Umbilical cord (tissue), 2 donors: Measurements from ENCODE around the gene CMSS1. TPM values are rescaled to one million over a fixed set of nuclear protein-coding genes. Genes with fewer than 3 reads are reported as not detected.

Source experiments
- DNase-seq: peaks from one replicate; pipeline ENCODE4 v3.0.0-alpha.2; 2015; ENCODE audit warnings: low spot score
- total RNA-seq: library from RNA; depleted of rRNA; stranded (reverse); fragments of >200 nt; gene quantifications from one replicate; pipeline ENCODE4 v1.2.3, GENCODE V29; 2014; ENCODE audit warnings: low replicate concordance; ENCODE audit not compliant: insufficient read depth

The CMSS1 gene
- total RNA-seq, 1 donor from 2014 or later: 13.7 TPM

GRCh38 chr3:100023150-100023549 lies 205.5 kb downstream of the CMSS1 start:
- peak; percentile 15 for DNase-seq

GRCh38 chr3:100023595-100023994 lies 205.9 kb downstream of the CMSS1 start:
- peak; percentile 25 for DNase-seq

DNA sequence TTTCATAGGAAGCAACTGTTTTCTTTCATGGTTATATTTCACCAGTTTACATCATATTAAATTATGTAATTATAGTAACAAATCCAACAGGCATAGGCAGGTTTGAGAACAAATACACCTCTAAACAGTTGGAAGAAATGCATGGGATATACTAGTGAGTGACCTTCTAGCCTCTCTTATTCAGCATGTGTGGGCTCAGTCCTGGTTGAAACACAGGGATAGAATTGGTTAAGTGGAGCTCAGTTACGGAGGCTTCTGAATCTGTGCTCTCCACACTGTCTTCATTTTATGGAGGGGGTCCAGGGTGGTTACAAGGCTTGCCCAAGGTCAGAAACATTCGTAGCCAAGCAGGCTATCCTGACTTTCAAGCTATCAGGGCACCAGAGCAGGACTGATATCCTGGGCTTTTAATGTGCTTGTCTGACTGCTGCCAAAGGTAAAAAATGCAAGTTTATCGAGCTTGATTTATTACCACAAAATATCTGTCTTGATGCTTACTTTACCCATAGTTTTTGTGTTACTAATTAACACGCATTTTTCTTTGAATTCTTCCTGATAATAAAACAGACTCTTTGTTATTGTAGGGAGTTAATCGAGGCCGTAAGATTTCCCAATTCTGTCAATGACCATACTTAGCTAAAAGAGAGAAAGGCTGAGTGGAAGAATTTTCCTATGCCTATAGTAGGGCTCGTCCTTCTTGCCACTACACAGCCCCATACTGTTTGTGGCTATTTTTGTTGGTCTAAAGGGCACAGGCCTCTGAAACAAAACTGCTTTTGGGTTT lies 207.1 kb downstream of the CMSS1 start:
- DNase-seq: no peak

- no peak for DNase-seq
Measured at GRCh38 chr3:100027321-100027720, 209.7 kb downstream of the CMSS1 start.

DNA sequence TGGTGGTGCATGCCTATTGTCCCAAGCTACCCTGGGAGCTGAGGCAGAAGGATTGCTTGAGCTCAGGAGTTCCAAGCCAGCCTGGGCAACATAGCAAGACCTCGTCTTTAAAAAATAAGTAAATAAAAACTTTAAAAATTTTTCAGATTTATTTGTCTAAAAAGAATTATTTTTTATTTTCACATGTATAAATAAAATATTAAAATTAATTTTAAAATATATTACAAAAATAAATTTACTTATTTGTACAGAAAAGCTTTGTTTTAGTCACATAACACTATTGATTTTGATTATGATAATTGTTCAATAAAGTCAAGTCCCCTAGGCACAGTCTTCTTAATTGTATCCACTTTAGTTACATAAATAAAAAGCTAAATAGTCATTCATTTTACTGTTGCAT lies 211.4 kb downstream of the CMSS1 start:
- no peak for DNase-seq

- no peak for DNase-seq
Measured at GRCh38 chr3:100029689-100030088, 212.0 kb downstream of the CMSS1 start.

GRCh38 chr3:100030346-100030745 lies 212.7 kb downstream of the CMSS1 start:
- no peak for DNase-seq

- no peak for DNase-seq
Measured at GRCh38 chr3:100030914-100031425, 213.3 kb downstream of the CMSS1 start.

DNA sequence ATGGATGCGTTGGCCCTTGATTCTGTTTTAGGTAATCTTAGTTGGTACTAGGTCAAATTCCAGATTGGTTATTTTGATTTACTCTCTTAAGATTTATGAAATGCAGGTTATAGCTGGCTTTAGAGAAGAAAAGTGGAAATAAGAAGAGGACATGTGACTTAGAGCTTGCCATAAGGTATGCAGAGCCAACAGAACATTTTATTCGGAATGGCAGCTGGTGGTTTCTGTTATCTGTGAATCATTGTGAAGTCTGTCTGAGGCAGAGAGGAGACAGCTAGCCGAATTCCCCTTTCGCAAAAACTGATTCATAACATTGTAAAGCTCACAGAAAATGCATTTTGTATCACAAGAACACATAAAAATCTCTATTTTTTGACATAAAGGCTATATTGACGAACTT lies 214.6 kb downstream of the CMSS1 start:
- DNase-seq: peak; percentile 86

DNA sequence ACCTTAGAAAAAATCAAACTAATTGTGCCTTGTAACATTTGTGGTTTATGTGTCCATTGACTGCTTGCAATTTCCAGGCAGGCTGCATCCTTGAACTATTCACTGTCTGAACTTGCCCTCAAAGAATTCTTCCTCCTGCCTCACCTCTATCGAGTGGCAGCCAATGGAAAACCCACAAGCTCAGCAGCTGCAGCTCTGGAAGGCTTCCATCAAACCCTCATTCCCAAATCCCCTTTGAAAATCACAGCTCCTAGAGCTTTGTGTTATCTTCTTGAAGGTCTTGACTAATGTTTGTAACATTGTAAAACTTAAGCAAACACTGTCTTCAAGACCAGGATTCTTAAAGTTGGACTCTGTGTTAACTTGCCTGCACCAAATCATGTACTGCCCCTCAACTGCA lies 215.5 kb downstream of the CMSS1 start:
- peak; percentile 97 for DNase-seq

GRCh38 chr3:100033903-100034471 lies 216.3 kb downstream of the CMSS1 start:
- DNase-seq: peak; percentile 60

- no peak for DNase-seq
Measured at GRCh38 chr3:100039075-100039474, 221.4 kb downstream of the CMSS1 start.

- peak; percentile 49 for DNase-seq
Measured at GRCh38 chr3:100040451-100041225, 223.0 kb downstream of the CMSS1 start.

DNA sequence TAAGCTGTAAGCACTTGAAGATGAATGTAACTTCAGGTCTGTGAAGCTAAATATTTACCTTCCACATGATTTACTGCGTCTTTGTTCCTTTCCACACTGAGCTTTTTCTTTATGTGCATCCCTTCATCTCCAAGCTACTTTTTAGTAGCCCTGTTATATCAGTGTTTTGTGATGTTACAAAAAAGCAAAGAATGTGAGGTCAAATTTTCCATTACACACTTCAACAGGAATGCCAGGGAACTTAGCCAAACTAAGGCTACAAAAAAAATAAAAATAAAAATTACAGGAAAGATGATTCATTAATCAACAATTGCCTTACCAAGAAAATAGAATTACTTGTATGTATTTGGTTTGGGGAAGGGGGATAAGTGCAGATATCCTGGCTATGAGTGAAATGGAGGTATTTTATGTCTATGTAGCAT lies 223.7 kb downstream of the CMSS1 start:
- peak; percentile 77 for DNase-seq

- peak; percentile 56 for DNase-seq
Measured at GRCh38 chr3:100042166-100042981, 224.7 kb downstream of the CMSS1 start.

GRCh38 chr3:100043271-100043670 lies 225.6 kb downstream of the CMSS1 start:
- no peak for DNase-seq

DNA sequence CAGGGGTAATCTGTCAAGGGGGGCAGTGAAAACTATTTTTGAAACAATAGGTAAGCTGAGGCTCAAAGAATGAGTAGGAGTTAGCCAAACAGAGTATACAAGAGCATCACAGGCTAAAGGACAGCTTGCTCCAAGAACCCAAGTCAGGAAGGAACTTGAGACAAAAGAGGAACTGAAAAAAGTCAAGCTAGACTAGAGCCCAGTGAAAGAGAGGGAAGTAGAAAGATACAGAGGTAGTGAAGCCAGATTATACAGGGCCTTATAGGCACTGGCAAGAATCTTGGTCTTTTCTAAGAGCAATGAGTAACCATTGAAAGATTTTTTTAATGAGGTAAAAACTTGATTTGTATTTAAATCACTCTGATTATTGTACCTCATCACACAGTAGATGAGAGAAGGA lies 226.7 kb downstream of the CMSS1 start:
- DNase-seq: no peak

GRCh38 chr3:100045696-100046095 lies 228.0 kb downstream of the CMSS1 start:
- DNase-seq: peak; percentile 61

DNA sequence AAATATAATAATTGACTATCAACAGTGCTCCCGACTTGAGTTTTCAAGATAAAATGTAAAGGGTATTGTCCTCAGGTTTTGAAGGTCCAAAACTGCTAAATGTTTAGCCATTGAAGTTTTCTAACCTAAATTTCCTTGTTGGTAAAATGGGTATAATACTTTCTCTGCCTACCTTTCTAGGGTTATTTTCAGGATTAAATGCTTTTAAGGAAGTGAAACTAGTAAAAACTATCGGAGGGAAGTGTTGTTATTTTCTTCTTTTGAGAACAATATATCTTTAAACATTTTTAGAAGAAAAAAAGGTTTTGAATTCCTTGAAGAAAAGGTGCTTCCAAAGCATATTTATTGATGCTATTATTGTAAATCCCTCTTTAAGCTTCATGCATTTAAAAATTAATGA lies 229.3 kb downstream of the CMSS1 start:
- DNase-seq: no peak

DNA sequence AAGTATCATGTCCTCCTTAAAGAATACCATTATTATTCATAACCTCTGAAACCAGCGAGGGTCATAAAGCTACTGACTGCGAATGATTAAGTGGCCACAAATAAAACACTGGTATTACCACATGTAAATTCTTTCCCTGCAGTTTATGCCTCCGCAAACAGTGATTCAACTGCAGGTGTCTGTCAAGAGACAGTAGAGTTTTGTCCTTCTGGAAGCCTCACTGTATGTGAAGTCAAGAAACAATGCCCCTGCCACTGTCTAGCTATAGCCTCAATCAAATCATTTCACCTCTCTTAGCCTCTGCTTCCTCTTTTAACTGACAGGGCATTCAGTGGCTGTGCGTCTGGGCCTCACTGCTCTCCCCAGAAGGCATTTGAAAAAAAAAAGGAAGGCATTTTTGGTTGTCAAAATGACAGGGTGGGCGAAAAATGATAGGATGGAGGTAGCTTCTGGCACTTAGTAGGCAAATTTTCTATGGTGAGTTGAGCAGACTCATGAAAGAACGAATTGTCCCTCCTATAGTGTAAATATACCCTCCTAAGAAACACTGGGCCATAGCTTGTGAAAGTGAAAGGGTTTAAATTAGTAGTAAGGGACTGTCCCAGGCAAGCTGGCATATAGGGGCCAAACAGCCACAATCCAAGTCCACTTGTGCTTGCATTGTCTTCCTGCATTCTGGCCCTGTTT lies 229.9 kb downstream of the CMSS1 start:
- DNase-seq: no peak

GRCh38 chr3:100048248-100048647 lies 230.6 kb downstream of the CMSS1 start:
- no peak for DNase-seq
